ENCODE data around the gene STK16. TPM values are rescaled to one million over a fixed set of nuclear protein-coding genes. Genes with fewer than 3 reads are reported as not detected.

STK16 gene
- total and polyA plus RNA-seq, 2 of the 13 experiments (the other 11 are each of a cell fraction or from before 2014, with no cell fraction given) = 28.0 to 50.9 TPM

DNA sequence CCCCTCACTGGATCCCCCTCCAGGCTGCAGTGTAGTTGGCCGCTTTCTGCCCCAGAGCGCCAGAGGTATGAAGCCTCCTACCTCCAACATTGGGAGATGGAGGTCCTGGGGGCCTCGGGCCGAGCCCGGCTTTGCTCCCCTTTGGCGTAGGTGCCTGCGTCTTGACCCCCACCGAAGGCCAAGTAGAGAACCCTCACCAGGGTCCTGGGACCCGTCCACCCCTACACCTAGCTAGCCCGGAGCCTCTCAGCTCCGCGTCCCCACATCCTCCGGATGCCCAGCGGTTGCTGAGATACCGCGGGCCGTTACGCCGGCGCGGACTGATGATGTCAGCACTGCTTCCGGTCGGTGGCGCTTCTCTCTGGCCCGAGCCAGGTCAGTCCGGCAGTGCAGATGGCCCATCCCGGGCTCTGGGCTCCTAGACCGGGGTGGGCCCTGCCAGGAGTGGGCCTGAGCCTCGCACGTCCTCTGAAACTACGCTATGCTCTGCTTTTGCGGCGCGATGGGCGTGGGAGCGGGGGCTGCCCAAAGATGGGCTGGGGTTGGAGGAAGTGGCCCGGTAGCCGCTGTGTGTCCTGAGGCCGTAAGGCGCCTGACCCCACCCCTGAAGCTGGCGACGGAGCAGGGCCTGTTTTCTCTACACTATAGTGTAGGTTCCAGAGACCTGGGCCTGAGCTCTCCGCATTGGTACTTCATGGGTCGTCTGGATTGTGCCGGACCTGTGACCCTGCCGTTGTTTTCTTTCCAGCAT lies at the start of gene STK16, which contains the start of gene GLB1L (continued):
- TF ChIP-seq ZNF234 (CRISPR knock-in tag; conservative IDR thresholded peaks at IDR 0.05) = 0 out of 2 replicates have a peak, but pooled peaks have one; percentile 71
- TF ChIP-seq CHD4 (IDR thresholded peaks at IDR 0.05; ENCODE audit: borderline replicate concordance, low read length) = 0 out of 2 replicates have a peak, but pooled peaks have one; percentile 36
- no peak; the same call in 1 of the 2 replicates for TF ChIP-seq ZFP62 (CRISPR knock-in tag; IDR thresholded peaks at IDR 0.05)
- TF ChIP-seq MLLT10 (CRISPR knock-in tag; IDR thresholded peaks at IDR 0.05) = no peak
- peak; percentile 97 for TF ChIP-seq ZNF138 (CRISPR knock-in tag; IDR thresholded peaks at IDR 0.05; ENCODE audit: low read depth)
- peak; percentile 94 for TF ChIP-seq RXRA (CRISPR knock-in tag; IDR thresholded peaks at IDR 0.05)
- TF ChIP-seq JUND (CRISPR knock-in tag; IDR thresholded peaks at IDR 0.05) = peak; percentile 71; the same call in 1 of the 2 replicates
- TF ChIP-seq MYNN (CRISPR knock-in tag; IDR thresholded peaks at IDR 0.05; ENCODE audit: low read depth) = peak; percentile 84; the same call in 1 of the 2 replicates
- no peak for TF ChIP-seq MBNL3 (CRISPR knock-in tag; conservative IDR thresholded peaks at IDR 0.05)
- peak; percentile 22; the same call in 1 of the 2 replicates for TF ChIP-seq ZBTB7A (CRISPR knock-in tag; IDR thresholded peaks at IDR 0.05)
- TF ChIP-seq RARG (CRISPR knock-in tag; IDR thresholded peaks at IDR 0.05; ENCODE audit: low read depth) = no peak
- peak; percentile 99 for TF ChIP-seq POLR2G (IDR thresholded peaks at IDR 0.05; ENCODE audit: low read depth, low read length)
- TF ChIP-seq RORA (CRISPR knock-in tag; IDR thresholded peaks at IDR 0.05) = no peak
- TF ChIP-seq ZNF564 (CRISPR knock-in tag; IDR thresholded peaks at IDR 0.05) = no peak
- TF ChIP-seq RBAK (CRISPR knock-in tag; IDR thresholded peaks at IDR 0.05) = no peak
- TF ChIP-seq FIP1L1 (IDR thresholded peaks at IDR 0.05; ENCODE audit: borderline replicate concordance, insufficient read depth, low read depth, low read length) = no peak
- peak; percentile 86 for TF ChIP-seq SALL1 (CRISPR knock-in tag; IDR thresholded peaks at IDR 0.05)
- TF ChIP-seq ZNF737 (CRISPR knock-in tag; IDR thresholded peaks at IDR 0.05; ENCODE audit: borderline replicate concordance) = peak; percentile 94; the same call in 1 of the 2 replicates
- TF ChIP-seq ZNF781 (CRISPR knock-in tag; IDR thresholded peaks at IDR 0.05; ENCODE audit: borderline replicate concordance, not compliant biosample characterization) = no peak
- TF ChIP-seq KAT8 (CRISPR knock-in tag; IDR thresholded peaks at IDR 0.05) = peak; percentile 99
- peak; percentile 91 for TF ChIP-seq ZNF709 (CRISPR knock-in tag; IDR thresholded peaks at IDR 0.05)
- TF ChIP-seq CBX2 (IDR thresholded peaks at IDR 0.05; ENCODE audit: low read depth, low read length) = no peak
- TF ChIP-seq CBX2 (CRISPR knock-in tag; IDR thresholded peaks at IDR 0.05; ENCODE audit: low read depth) = peak; percentile 90; the same call in 1 of the 2 replicates
- no peak for TF ChIP-seq KAT2B (IDR thresholded peaks at IDR 0.05; ENCODE audit: borderline replicate concordance, low read depth, low read length)
- TF ChIP-seq FOXA3 (CRISPR knock-in tag; IDR thresholded peaks at IDR 0.05) = peak; percentile 73
- TF ChIP-seq, protein P1, sequence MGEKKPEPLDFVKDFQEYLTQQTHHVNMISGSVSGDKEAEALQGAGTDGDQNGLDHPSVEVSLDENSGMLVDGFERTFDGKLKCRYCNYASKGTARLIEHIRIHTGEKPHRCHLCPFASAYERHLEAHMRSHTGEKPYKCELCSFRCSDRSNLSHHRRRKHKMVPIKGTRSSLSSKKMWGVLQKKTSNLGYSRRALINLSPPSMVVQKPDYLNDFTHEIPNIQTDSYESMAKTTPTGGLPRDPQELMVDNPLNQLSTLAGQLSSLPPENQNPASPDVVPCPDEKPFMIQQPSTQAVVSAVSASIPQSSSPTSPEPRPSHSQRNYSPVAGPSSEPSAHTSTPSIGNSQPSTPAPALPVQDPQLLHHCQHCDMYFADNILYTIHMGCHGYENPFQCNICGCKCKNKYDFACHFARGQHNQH (CRISPR knock-in tag; IDR thresholded peaks at IDR 0.05) = peak; percentile 94
- TF ChIP-seq GTF2F1 (IDR thresholded peaks at IDR 0.05; ENCODE audit: low read length) = no peak; the same call in 1 of the 2 replicates
- TF ChIP-seq, protein P2, sequence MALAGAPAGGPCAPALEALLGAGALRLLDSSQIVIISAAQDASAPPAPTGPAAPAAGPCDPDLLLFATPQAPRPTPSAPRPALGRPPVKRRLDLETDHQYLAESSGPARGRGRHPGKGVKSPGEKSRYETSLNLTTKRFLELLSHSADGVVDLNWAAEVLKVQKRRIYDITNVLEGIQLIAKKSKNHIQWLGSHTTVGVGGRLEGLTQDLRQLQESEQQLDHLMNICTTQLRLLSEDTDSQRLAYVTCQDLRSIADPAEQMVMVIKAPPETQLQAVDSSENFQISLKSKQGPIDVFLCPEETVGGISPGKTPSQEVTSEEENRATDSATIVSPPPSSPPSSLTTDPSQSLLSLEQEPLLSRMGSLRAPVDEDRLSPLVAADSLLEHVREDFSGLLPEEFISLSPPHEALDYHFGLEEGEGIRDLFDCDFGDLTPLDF (CRISPR knock-in tag; IDR thresholded peaks at IDR 0.05) = no peak; the same call in 1 of the 2 replicates
- TF ChIP-seq, protein P3, sequence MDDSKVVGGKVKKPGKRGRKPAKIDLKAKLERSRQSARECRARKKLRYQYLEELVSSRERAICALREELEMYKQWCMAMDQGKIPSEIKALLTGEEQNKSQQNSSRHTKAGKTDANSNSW (CRISPR knock-in tag; IDR thresholded peaks at IDR 0.05; ENCODE audit: borderline replicate concordance) = peak; percentile 88; the same call in 1 of the 2 replicates
- no peak; the same call in 1 of the 2 replicates for TF ChIP-seq KDM4B (CRISPR knock-in tag; IDR thresholded peaks at IDR 0.05)
